ENCODE measurements around the gene PRICKLE3.

The PRICKLE3 gene

DNA sequence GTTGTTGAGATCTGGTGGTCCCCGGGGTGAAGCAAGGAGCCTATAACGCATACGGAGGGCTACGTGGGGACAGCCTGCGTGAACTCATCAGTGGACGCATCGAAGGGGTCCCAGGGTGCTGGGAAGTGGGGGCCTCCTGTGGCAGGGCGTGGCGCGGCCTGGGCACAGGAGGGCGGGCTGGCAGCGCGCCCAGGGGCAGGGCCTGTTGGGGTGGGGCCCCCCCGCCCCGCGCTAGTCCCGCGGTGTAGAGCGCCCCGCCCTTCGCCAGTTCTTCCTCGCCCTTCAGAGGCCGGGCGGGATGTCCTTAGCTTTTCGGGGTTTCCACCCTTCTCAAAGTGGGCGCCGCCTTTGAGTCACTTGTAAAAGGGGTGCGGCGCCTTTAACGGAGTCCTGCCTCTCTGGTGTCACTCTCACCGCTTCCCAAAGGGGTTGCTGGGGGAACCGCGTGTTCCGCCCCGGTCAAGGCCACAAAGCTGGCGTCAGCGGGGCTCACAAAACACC, 13.8 kb downstream of the PRICKLE3 start:
- Histone ChIP-seq H3K9ac (ENCODE audit: low read length) (peak overlapping the region; percentile 43), H3K4me3 (ENCODE audit: low read length) (peak overlapping the region; percentile 19), H2BK120ac (ENCODE audit: low read depth, low read length) (no peak overlapping the region), H3K36me3 (ENCODE audit: control insufficient read depth, insufficient read depth, low read length) (no peaks in the 10 kb centered on the region), H3K18ac (ENCODE audit: low read length) (no peak overlapping the region), H2BK15ac (replicated peaks; ENCODE audit: low read depth) (no peak overlapping the region), H2BK5ac (ENCODE audit: low read length) (no peak overlapping the region), H4K8ac (ENCODE audit: low read depth, low read length) (no peak overlapping the region), H4K5ac (ENCODE audit: low read length) (no peak overlapping the region), H3K27me3 (ENCODE audit: insufficient read depth, low read length, poor library complexity) (no peaks in the 10 kb centered on the region), H3K27ac (ENCODE audit: low read depth, low read length) (no peak overlapping the region), H3K56ac (ENCODE audit: low read length) (peak overlapping the region; percentile 35), H3K4me1 (ENCODE audit: control insufficient read depth, low read depth, low read length) (no peaks in the 10 kb centered on the region), H3K79me2 (ENCODE audit: control insufficient read depth, insufficient read depth, low read length) (no peaks in the 10 kb centered on the region), H3K4ac (ENCODE audit: low read depth, low read length) (no peak overlapping the region), H3K79me1 (ENCODE audit: low read length) (no peaks in the 10 kb centered on the region), H3K4me2 (ENCODE audit: low read length) (peak overlapping the region; percentile 50), H2AK5ac (ENCODE audit: low read length) (no peak overlapping the region), H3K23ac (ENCODE audit: low read length) (no peak overlapping the region)
- WGBS (ENCODE audit: extremely low coverage, insufficient coverage, low lambda C conversion rate) = no CpG with 5 or more reads among the region's 37 CpGs
- no peak for DNase-seq

DNA sequence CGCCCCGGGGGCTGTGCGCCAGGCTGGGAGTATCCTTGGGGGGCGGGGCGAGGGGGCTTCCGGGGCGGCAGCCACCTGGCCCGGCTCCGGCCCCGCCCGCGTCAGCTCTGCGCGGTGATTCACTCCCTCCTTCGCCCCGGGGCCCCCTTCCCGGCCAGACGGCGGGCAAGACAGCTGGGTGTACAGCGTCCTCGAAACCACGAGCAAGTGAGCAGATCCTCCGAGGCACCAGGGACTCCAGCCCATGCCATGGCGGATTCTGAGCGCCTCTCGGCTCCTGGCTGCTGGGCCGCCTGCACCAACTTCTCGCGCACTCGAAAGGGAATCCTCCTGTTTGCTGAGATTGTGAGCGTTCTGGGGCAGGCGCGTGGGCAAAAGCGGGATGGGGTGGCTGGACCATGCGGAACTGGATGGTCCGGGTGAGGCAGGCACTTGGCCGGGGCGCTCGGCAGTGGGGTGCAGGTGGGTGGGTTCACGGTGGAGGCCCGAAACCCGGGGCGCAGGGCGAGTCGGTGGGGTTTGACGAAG, 14.4 kb downstream of the PRICKLE3 start, which contains the start of gene PLP2:
Gene PLP2 (plus strand): TSS at position 147 of the 528 bp plus-strand sequence. CDS start 103 bp downstream, at position 250.
- H2BK120ac ChIP-seq (ENCODE audit: low read depth, low read length) = no peak within 1 kb of the TSS
- H2BK15ac ChIP-seq (replicated peaks; ENCODE audit: low read depth) = no peak within 1 kb of the TSS
- no peak within 1 kb of the TSS for H2BK5ac ChIP-seq (ENCODE audit: low read length)
- H2AK5ac ChIP-seq (ENCODE audit: low read length) = no peak within 1 kb of the TSS
- no peaks in the 10 kb centered on the region for H3K79me2 ChIP-seq (ENCODE audit: control insufficient read depth, insufficient read depth, low read length)
- H3K36me3 ChIP-seq (ENCODE audit: control insufficient read depth, insufficient read depth, low read length) = no peaks in the 10 kb centered on the region
- H3K18ac ChIP-seq (ENCODE audit: low read length) = no peak within 1 kb of the TSS
- no peak within 1 kb of the TSS for H3K23ac ChIP-seq (ENCODE audit: low read length)
- no peak within 1 kb of the TSS for H4K8ac ChIP-seq (ENCODE audit: low read depth, low read length)
- H3K27me3 ChIP-seq (ENCODE audit: insufficient read depth, low read length, poor library complexity) = no peaks in the 10 kb centered on the region
- peak within 1 kb of the TSS; percentile 50 for H3K4me2 ChIP-seq (ENCODE audit: low read length)
- H3K4me3 ChIP-seq (ENCODE audit: low read length) = peak within 1 kb of the TSS; percentile 19
- H4K5ac ChIP-seq (ENCODE audit: low read length) = no peak within 1 kb of the TSS
- no CpG with 5 or more reads among the region's 46 CpGs for WGBS (ENCODE audit: extremely low coverage, insufficient coverage, low lambda C conversion rate)
- H3K79me1 ChIP-seq (ENCODE audit: low read length) = no peaks in the 10 kb centered on the region
- H3K27ac ChIP-seq (ENCODE audit: low read depth, low read length) = no peak within 1 kb of the TSS
- peak within 1 kb of the TSS; percentile 35 for H3K56ac ChIP-seq (ENCODE audit: low read length)
- peak within 1 kb of the TSS; percentile 43 for H3K9ac ChIP-seq (ENCODE audit: low read length)
- no peaks in the 10 kb centered on the region for H3K4me1 ChIP-seq (ENCODE audit: control insufficient read depth, low read depth, low read length)
- no peak within 1 kb of the TSS for H3K4ac ChIP-seq (ENCODE audit: low read depth, low read length)
- DNase-seq = no peak

DNA sequence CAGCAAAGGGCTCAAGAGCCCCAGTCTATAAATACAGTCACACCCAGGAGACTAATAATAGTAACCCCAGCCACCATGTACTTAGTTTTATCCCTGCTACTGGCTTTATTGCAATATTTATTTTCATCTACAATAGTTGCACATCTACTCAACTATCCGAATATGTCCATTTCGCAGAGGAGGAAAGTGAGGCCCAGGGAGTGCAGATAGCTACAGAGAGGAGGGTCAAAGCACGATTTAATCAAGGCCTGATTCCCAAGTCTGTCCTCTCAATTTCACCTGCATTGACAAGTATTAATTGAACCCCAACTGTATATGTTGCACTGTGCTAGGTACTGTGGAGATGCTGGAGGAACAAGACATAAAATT, 18.4 kb downstream of the PRICKLE3 start:
- Histone ChIP-seq H3K79me2 (ENCODE audit: control insufficient read depth, insufficient read depth, low read length) (no peaks in the 10 kb centered on the region), H3K9ac (ENCODE audit: low read length) (no peak overlapping the region), H3K27me3 (ENCODE audit: insufficient read depth, low read length, poor library complexity) (no peaks in the 10 kb centered on the region), H3K79me1 (ENCODE audit: low read length) (no peaks in the 10 kb centered on the region), H3K4ac (ENCODE audit: low read depth, low read length) (no peak overlapping the region), H3K23ac (ENCODE audit: low read length) (no peak overlapping the region), H3K36me3 (ENCODE audit: control insufficient read depth, insufficient read depth, low read length) (no peaks in the 10 kb centered on the region), H3K27ac (ENCODE audit: low read depth, low read length) (no peak overlapping the region), H2AK5ac (ENCODE audit: low read length) (no peak overlapping the region), H3K56ac (ENCODE audit: low read length) (peak overlapping the region; percentile 56), H4K8ac (ENCODE audit: low read depth, low read length) (no peak overlapping the region), H2BK5ac (ENCODE audit: low read length) (no peak overlapping the region), H3K4me1 (ENCODE audit: control insufficient read depth, low read depth, low read length) (no peaks in the 10 kb centered on the region), H2BK15ac (replicated peaks; ENCODE audit: low read depth) (no peak overlapping the region), H3K4me2 (ENCODE audit: low read length) (no peak overlapping the region), H3K18ac (ENCODE audit: low read length) (no peak overlapping the region), H4K5ac (ENCODE audit: low read length) (no peak overlapping the region), H3K4me3 (ENCODE audit: low read length) (no peak overlapping the region), H2BK120ac (ENCODE audit: low read depth, low read length) (no peak overlapping the region)
- DNase-seq = no peak
- WGBS (ENCODE audit: extremely low coverage, insufficient coverage, low lambda C conversion rate) = no CpG with 5 or more reads among the region's 3 CpGs

DNA sequence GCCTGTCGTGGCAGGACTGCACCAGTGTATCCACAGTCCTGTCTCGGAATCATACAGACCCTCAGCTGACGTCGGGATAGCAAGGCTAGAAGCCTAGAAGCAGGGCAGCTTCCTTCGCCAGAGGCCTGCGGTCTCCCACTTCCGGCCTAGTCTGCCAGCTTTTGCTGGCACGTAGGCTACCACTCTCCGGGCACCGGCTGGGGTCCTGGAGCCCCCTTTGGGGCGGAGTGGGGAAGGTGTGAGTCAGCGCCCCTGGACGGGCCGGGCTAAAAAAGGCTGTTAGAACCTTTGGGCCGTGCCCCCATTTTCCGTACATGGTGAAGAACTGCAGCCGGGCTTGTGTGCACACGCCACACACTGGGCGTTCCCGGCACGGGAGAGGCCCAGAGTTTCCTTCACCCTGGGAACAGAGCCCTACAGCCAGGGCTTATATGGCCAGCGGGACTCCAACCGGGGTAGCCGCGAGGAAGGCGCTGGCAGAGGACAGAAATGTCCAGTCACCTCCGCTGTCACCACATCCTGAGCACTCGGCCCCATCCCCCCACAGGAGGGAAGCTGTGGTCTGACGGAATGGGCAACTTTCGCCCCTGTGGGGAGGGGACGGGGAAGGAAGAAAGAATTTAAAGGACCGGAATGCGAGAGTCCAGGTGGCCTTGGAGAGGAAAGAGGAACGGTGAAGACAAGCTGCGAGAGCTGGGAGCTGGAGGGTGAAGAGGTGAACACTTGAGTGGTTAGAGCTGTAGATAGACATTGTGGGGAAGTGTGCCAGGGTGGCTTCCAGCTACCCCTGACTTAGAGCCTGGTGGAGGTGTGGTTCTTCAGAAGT, 19.0 kb downstream of the PRICKLE3 start:
- Histone ChIP-seq H3K27ac (ENCODE audit: low read depth, low read length) (no peak overlapping the region), H3K4me1 (ENCODE audit: control insufficient read depth, low read depth, low read length) (no peaks in the 10 kb centered on the region), H3K4me3 (ENCODE audit: low read length) (no peak overlapping the region), H2BK15ac (replicated peaks; ENCODE audit: low read depth) (no peak overlapping the region), H2AK5ac (ENCODE audit: low read length) (no peak overlapping the region), H3K18ac (ENCODE audit: low read length) (no peak overlapping the region), H3K36me3 (ENCODE audit: control insufficient read depth, insufficient read depth, low read length) (no peaks in the 10 kb centered on the region), H3K27me3 (ENCODE audit: insufficient read depth, low read length, poor library complexity) (no peaks in the 10 kb centered on the region), H3K79me2 (ENCODE audit: control insufficient read depth, insufficient read depth, low read length) (no peaks in the 10 kb centered on the region), H3K56ac (ENCODE audit: low read length) (peak overlapping the region; percentile 67), H3K79me1 (ENCODE audit: low read length) (no peaks in the 10 kb centered on the region), H2BK5ac (ENCODE audit: low read length) (no peak overlapping the region), H3K9ac (ENCODE audit: low read length) (peak overlapping the region; percentile 49), H3K23ac (ENCODE audit: low read length) (no peak overlapping the region), H4K8ac (ENCODE audit: low read depth, low read length) (no peak overlapping the region), H3K4me2 (ENCODE audit: low read length) (peak overlapping the region; percentile 64), H2BK120ac (ENCODE audit: low read depth, low read length) (no peak overlapping the region), H3K4ac (ENCODE audit: low read depth, low read length) (no peak overlapping the region), H4K5ac (ENCODE audit: low read length) (no peak overlapping the region)
- WGBS (ENCODE audit: extremely low coverage, insufficient coverage, low lambda C conversion rate) = no CpG with 5 or more reads among the region's 35 CpGs
- peak; percentile 42 for DNase-seq

DNA sequence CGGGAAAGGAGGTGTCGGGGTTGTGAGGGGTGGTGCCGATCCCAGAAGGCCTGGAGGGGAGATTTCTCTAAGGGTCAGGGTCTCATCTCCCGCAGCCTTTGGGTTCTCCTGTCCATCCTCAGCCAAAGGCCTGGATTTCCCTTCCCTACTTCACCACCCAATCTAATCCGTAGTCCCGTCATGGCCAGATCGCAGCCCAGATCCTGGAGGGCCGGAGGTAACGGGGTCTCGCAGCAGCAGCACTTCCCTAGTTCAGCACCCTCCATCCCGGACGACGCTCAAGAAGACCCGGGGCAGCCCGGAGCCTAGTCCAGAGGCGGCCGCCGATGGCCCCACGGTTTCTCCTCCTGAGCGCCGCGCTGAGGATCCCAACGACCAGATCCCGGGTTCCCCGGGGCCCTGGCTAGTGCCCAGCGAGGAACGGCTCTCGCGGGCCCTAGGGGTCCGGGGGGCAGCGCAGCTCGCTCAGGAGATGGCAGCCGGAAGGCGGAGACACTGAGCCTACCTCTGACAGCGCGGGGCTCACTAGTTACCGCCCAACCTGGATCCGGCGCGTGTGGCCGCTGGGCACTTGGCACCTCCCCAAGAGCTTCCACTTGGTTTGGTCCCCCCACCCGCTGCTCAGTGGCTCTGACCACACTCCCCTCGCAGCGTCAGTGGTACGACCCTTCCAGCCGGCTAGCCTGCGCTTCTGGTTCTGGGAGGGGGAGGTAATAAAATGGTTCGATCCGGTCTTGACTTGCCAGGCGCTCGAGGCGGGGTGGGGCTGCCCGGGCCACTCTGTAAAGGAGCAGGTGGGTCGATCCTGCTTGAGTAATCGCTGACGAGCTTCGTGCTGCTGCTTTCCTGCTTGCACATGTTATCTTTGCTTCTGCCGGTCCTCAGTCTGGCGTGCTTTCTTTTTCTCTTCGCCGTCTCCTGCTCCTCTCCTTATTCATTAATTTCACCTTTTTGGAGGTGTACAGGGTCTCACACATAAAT, 20.0 kb downstream of the PRICKLE3 start:
- H3K18ac ChIP-seq (ENCODE audit: low read length) = no peak overlapping the region
- H4K5ac ChIP-seq (ENCODE audit: low read length) = no peak overlapping the region
- no peaks in the 10 kb centered on the region for H3K4me1 ChIP-seq (ENCODE audit: control insufficient read depth, low read depth, low read length)
- peak; percentile 96 for DNase-seq
- H3K9ac ChIP-seq (ENCODE audit: low read length) = peak overlapping the region; percentile 44
- peak overlapping the region; percentile 67 for H3K56ac ChIP-seq (ENCODE audit: low read length)
- H4K8ac ChIP-seq (ENCODE audit: low read depth, low read length) = no peak overlapping the region
- no peaks in the 10 kb centered on the region for H3K79me1 ChIP-seq (ENCODE audit: low read length)
- H3K4ac ChIP-seq (ENCODE audit: low read depth, low read length) = no peak overlapping the region
- H2BK120ac ChIP-seq (ENCODE audit: low read depth, low read length) = no peak overlapping the region
- no peak overlapping the region for H2AK5ac ChIP-seq (ENCODE audit: low read length)
- H3K36me3 ChIP-seq (ENCODE audit: control insufficient read depth, insufficient read depth, low read length) = no peaks in the 10 kb centered on the region
- H3K4me3 ChIP-seq (ENCODE audit: low read length) = no peak overlapping the region
- WGBS (ENCODE audit: extremely low coverage, insufficient coverage, low lambda C conversion rate) = no CpG with 5 or more reads among the region's 61 CpGs
- H2BK5ac ChIP-seq (ENCODE audit: low read length) = no peak overlapping the region
- H3K79me2 ChIP-seq (ENCODE audit: control insufficient read depth, insufficient read depth, low read length) = no peaks in the 10 kb centered on the region
- peak overlapping the region; percentile 64 for H3K4me2 ChIP-seq (ENCODE audit: low read length)
- H2BK15ac ChIP-seq (replicated peaks; ENCODE audit: low read depth) = no peak overlapping the region
- H3K27me3 ChIP-seq (ENCODE audit: insufficient read depth, low read length, poor library complexity) = no peaks in the 10 kb centered on the region
- no peak overlapping the region for H3K27ac ChIP-seq (ENCODE audit: low read depth, low read length)
- no peak overlapping the region for H3K23ac ChIP-seq (ENCODE audit: low read length)
